Measurements from ENCODE around the gene HELLS. TPM values are rescaled to one million over a fixed set of nuclear protein-coding genes. Genes with fewer than 3 reads are reported as not detected.

HELLS gene
- total RNA-seq, 1 donor from 2014 or later, result 27.3 TPM

DNA sequence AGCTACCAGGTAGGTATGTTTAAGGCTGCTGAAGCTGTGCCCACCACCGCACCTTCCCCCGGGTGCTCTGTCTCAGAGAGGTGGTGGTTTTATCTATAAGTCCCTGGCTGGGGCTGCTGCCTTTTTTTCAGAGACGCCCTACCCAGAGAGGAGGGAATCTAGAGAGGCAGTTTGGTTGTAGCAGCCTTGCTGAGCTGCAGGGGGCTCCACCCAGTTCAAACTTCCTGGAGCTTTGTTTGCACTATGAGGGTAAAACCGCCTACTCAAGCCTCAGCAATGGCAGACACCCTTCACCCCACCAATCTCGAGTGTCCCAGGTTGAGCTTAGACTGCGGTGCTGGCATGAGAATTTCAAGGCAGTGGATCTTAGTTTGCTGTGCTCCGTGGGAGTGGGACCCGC, 94.3 kb downstream of the HELLS start:
- no peak for DNase-seq
- Mint-ChIP-seq H3K27ac (no peak overlapping the region), H3K4me1 (no peaks in the 10 kb centered on the region), H3K27me3 (no peaks in the 10 kb centered on the region), H3K4me3 (no peak overlapping the region), H3K36me3 (ENCODE audit: low read depth) (no peaks in the 10 kb centered on the region), H3K9me3 (peaks cover 20% of the 10 kb centered on the region)
- intact Hi-C loops (cut with micrococcal nuclease), result no loop called here
- ChIA-PET CTCF (no interaction called here), POLR2A (no interaction called here)
- ATAC-seq (ENCODE audit: low read depth), result no peak
- TF ChIP-seq, protein P1, sequence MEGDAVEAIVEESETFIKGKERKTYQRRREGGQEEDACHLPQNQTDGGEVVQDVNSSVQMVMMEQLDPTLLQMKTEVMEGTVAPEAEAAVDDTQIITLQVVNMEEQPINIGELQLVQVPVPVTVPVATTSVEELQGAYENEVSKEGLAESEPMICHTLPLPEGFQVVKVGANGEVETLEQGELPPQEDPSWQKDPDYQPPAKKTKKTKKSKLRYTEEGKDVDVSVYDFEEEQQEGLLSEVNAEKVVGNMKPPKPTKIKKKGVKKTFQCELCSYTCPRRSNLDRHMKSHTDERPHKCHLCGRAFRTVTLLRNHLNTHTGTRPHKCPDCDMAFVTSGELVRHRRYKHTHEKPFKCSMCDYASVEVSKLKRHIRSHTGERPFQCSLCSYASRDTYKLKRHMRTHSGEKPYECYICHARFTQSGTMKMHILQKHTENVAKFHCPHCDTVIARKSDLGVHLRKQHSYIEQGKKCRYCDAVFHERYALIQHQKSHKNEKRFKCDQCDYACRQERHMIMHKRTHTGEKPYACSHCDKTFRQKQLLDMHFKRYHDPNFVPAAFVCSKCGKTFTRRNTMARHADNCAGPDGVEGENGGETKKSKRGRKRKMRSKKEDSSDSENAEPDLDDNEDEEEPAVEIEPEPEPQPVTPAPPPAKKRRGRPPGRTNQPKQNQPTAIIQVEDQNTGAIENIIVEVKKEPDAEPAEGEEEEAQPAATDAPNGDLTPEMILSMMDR (IDR thresholded peaks at IDR 0.05), result no peak

DNA sequence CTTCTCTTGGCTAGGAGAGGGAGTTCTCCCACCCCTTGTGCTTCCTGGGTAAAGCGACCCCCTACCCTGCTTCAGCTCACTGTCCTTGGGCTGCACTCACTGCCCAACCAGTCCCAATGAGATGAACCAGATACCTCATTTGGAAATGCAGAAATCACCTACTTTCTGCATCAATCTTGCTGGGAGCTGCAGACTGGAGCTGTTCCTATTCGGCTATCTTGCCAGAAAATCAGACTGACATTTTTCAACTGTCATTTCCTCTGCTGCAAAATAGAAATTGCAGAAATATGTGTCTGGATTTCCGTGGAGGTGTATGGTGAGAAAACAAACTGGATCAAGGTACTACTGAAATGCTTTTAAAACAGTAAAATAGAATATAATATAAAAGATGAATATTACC, 95.0 kb downstream of the HELLS start:
- POLR2A ChIA-PET, result no interaction called here
- ATAC-seq (ENCODE audit: low read depth), result no peak

DNA sequence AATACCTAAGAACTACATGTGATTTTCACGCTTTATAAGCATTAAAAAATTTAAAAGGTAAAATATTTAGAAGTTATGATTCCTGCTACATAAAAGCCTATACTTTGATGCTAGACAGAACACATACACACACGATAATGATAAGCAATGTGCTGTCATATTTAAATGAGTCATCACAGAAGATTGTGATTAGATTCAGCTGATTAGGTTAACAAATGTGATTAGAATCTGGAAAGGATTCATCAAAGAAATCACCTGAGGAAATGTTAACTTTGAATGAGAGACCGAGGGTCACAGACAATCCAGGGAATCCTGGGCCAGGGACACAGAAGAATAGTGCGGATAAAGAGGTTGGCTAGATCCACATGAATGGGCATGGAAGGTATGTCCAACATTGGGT, 95.9 kb downstream of the HELLS start:
- POLR2A ChIA-PET, result no interaction called here

More for the DNA sequence above, 95.0 kb downstream of the HELLS start:
- H3K27ac Mint-ChIP-seq, result no peak overlapping the region
- H3K27me3 Mint-ChIP-seq, result no peaks in the 10 kb centered on the region
- no peaks in the 10 kb centered on the region for H3K36me3 Mint-ChIP-seq (ENCODE audit: low read depth)
- intact Hi-C loops (cut with micrococcal nuclease), result no loop called here
- CTCF ChIA-PET, result no interaction called here
- TF ChIP-seq, protein P1 (IDR thresholded peaks at IDR 0.05), result no peak
- H3K4me1 Mint-ChIP-seq, result no peaks in the 10 kb centered on the region
- no peak overlapping the region for H3K4me3 Mint-ChIP-seq
- DNase-seq, result no peak
- H3K9me3 Mint-ChIP-seq, result peaks cover 17% of the 10 kb centered on the region

DNA sequence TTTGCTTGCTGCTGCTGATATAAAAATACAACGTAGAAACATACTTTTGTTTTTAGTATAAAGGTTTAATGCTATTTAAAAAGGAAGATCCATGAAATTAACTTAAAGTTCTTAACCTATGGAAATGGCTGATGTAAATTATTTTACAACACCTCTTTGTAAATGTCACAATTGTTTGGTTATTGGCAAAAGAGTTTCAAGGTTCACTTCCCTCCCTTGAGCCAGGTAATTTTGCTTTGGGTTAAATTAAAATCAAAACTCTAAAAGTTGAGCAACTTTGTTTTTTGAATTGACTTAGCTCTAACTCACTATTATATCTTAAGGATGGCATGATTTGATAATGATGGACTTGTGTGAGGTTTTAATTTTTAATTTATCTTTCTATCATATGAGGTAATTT, 98.8 kb downstream of the HELLS start:
- TF ChIP-seq, protein P1 (IDR thresholded peaks at IDR 0.05), result no peak
- Mint-ChIP-seq H3K4me3 (no peak overlapping the region), H3K27me3 (no peaks in the 10 kb centered on the region), H3K4me1 (no peaks in the 10 kb centered on the region), H3K27ac (no peak overlapping the region), H3K36me3 (ENCODE audit: low read depth) (no peaks in the 10 kb centered on the region), H3K9me3 (no peaks in the 10 kb centered on the region)
- intact Hi-C loops (cut with micrococcal nuclease), result no loop called here
- no peak for ATAC-seq (ENCODE audit: low read depth)
- DNase-seq, result no peak
- ChIA-PET CTCF (no interaction called here), POLR2A (no interaction called here)

More for the DNA sequence above, 95.9 kb downstream of the HELLS start:
- intact Hi-C loops (cut with micrococcal nuclease), result no loop called here
- no peaks in the 10 kb centered on the region for H3K36me3 Mint-ChIP-seq (ENCODE audit: low read depth)
- no peaks in the 10 kb centered on the region for H3K27me3 Mint-ChIP-seq
- ATAC-seq (ENCODE audit: low read depth) (no peak), DNase-seq (no peak)
- TF ChIP-seq, protein P1 (IDR thresholded peaks at IDR 0.05), result no peak
- H3K9me3 Mint-ChIP-seq, result peaks cover 17% of the 10 kb centered on the region
- no peak overlapping the region for H3K27ac Mint-ChIP-seq
- no peak overlapping the region for H3K4me3 Mint-ChIP-seq
- CTCF ChIA-PET, result no interaction called here
- no peaks in the 10 kb centered on the region for H3K4me1 Mint-ChIP-seq

DNA sequence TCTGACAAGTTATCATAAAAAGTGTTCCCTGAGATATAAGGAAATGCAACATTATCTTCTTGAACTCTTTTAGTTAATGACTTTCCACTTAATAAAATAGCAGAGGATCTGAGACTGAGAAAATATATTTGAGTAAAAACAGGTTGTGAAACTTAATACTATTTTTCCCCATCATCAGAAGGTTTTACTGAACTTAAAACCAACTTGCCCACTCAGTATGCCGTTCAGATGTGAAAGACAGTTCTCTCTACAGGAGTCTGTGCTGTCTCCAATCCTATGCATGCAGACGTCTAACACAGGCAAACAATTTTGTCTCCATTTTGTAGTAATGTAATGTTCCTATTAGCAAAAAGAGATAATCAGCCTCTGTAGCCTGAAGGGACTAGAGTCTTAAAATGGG, 99.7 kb downstream of the HELLS start:
- H3K4me3 Mint-ChIP-seq, result no peak overlapping the region
- no peaks in the 10 kb centered on the region for H3K27me3 Mint-ChIP-seq
- H3K36me3 Mint-ChIP-seq (ENCODE audit: low read depth), result no peaks in the 10 kb centered on the region
- H3K9me3 Mint-ChIP-seq, result no peaks in the 10 kb centered on the region
- CTCF ChIA-PET, result no interaction called here
- POLR2A ChIA-PET, result no interaction called here
- no peaks in the 10 kb centered on the region for H3K4me1 Mint-ChIP-seq
- H3K27ac Mint-ChIP-seq, result no peak overlapping the region
- no peak for DNase-seq
- TF ChIP-seq, protein P1 (IDR thresholded peaks at IDR 0.05), result no peak
- intact Hi-C loops (cut with micrococcal nuclease), result no loop called here
- ATAC-seq (ENCODE audit: low read depth), result no peak

Other genes starting within 250 kb of the HELLS start
- 46.7 and 50.8 TPM in 2 replicates for gene NOC3L, start 182.8 kb upstream of the HELLS start, total RNA-seq
- 6.1 and 7.0 TPM in 2 replicates for gene TBC1D12, start 143.2 kb upstream of the HELLS start, total RNA-seq
- not detected in 2 replicates for gene CYP2C18, start 137.9 kb downstream of the HELLS start, total RNA-seq
- gene CYP2C19, start 216.9 kb downstream of the HELLS start, total RNA-seq, result not detected in 2 replicates

Data from activated B cell treated with CpG ODN at 0.5 μM for 24 hours (primary cell).